T47D (cell line): ENCODE data around the gene KANK2.
A peak's percentile ranks its signal among the peaks of the same experiment; 100 is the strongest.

ENCODE experiments used
- DNase-seq, 2 experiments: peaks; one replicate each; pipeline versions ENCODE4 v3.0.0 to v3.0.0-alpha.2; 2011 to 2012; ENCODE audit warnings: low read depth in 1 of 2, low spot score in 1 of 2
- JUND ChIP-seq: IDR thresholded peaks from 2 replicates; pipeline ENCODE4 v1.6.1; 2012; ENCODE audit warnings: low read depth
- in situ Hi-C: cut with HindIII; loops from 2 replicates; pipeline ENCODE4 v1.10.0; 2016; ENCODE audit warnings: low sequenced_read_pairs, low pct_unique_long_range_greater_than_20kb

Gene KANK2

DNA sequence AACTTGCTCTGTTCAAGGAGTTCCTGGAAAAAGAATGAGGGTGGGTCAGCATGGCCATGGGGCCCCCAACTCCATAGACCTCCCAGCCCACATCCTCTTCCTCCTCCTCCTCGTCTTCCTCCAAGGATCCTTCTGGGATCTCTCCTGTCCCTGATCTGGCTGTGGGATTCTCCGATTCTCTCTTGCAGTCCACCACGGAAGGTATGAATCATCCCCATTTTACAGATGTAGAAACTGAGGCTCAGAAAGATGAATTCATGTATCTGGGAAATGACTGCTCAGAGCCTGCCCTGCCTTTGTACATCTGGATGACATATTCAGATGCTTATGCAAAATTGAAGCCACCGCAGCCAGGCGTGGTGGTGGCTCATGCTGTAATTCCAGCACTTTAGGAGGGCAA lies 2.2 kb upstream of the KANK2 start:
- in situ Hi-C loops, result no loop called here
- no peak for TF ChIP-seq JUND
- DNase-seq, result no peak

DNA sequence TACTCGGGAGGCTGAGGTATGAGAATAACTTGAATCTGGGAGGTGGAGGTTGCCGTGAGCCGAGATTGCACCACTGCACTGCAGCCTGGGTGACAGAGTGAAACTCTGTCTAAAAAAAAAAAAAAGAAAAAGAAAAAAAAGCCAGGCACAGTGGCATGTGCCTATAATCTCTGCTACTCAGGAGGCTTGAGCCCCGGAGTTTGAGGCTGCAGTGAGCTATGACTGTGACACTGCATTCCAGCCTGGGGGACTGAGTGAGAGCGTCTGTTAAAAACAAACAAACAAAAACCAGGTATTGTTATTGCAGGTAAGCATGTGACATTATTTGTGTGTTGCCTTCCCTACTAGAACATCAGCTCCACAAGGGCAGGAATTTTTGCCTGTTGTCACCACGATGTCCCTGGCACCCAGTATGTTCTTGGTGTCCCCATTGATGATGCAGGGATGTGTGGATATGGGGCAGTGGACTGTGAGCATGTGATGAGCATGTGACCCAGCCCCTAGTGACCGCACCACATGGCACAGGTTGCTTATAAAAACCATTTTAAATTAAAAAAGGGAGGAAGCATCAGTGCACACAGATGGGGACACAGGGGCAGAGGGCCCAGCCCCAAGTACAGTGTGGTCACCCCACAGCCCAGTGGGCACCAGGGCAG lies 1.6 kb upstream of the KANK2 start:
- TF ChIP-seq JUND, result no peak
- in situ Hi-C loops, result no loop called here
- peak in 1 of 2 experiments; percentile 31 for DNase-seq

DNA sequence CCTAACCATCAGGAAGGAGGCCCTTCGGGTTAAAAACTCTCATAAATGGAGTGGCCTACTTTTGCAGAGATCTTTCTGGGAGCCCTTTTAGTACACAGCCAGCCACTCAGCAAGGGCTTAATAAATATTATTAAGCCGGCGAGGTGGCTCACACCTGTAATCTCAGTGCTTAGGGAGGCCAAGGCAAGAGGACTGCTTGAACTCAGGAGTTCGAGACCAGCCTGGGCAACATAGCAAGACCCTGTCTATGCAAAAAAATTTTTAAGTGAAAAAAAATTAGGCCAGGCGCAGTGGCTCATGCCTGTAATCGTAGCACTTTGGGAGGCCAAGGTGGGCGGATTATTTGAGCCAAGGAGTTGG lies 810 bp upstream of the KANK2 start:
- TF ChIP-seq JUND, result no peak
- in situ Hi-C loops, result no loop called here

DNA sequence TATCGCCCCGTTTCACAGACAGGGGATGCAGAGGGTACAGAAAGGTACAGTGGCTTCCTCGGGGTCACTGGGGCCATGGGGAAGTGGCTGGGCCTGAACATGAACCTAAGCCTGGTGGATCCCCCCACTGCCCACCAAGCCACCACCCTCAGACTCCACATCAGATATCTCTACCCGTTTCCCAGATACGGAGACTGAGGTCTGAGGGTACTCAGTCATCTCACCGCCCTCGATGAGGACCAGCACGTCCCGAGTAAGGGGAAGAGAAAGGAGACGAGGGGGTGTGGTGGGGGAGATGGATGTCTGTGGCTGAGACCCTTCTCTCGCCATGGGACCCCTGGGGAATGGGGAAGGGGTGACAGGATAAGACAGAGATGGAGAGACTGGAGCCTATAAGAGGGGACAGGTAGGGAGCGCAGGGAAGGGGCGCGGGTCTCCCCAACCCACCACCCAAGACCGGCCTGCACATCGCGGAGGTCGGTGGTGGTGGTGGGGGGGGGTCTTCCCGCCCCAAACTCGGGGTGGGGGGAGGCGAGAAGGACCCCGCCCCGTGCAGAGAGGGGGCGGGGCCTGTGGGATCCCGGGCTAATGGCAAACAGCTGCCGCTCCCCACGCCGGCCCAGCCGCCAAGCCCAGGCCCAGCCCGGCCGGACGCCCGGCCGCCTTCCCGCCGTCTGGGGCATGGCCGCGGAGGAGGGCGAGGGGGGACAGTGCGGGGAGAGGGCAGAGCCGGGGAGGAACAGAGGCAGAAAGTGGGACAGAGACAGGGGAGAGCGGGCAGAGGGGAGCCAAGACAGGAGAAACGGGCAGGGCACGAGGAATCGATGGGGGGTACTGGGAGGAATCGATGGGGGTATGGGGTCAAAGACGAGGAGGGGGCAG lies 698 bp downstream of the KANK2 start:
- no peak for TF ChIP-seq JUND
- DNase-seq, result peak; percentile 18 to 47
- in situ Hi-C loops, result no loop called here

More for the DNA sequence above, 810 bp upstream of the KANK2 start:
- DNase-seq, result no peak

DNA sequence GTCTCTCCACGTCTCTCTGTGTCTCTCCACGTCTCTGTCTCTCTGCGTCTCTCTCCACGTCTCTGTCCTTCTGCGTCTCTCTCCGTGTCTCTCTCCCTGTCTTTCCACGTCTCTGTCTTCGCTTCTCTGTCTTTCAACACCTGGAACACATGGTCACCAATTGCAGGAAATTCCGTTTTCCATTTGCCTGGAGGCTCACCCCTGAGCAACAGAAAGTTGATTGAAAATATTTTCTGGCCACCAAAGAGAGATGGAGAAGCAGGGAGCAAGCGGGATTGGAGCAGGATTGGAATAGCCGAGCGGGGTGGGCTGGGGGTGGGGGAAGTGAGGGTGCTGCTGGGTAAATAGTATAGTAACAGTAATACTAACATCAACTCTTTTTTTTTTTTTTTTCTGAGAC lies 1.7 kb downstream of the KANK2 start:
- no peak for TF ChIP-seq JUND
- DNase-seq, result no peak
- in situ Hi-C loops, result no loop called here

DNA sequence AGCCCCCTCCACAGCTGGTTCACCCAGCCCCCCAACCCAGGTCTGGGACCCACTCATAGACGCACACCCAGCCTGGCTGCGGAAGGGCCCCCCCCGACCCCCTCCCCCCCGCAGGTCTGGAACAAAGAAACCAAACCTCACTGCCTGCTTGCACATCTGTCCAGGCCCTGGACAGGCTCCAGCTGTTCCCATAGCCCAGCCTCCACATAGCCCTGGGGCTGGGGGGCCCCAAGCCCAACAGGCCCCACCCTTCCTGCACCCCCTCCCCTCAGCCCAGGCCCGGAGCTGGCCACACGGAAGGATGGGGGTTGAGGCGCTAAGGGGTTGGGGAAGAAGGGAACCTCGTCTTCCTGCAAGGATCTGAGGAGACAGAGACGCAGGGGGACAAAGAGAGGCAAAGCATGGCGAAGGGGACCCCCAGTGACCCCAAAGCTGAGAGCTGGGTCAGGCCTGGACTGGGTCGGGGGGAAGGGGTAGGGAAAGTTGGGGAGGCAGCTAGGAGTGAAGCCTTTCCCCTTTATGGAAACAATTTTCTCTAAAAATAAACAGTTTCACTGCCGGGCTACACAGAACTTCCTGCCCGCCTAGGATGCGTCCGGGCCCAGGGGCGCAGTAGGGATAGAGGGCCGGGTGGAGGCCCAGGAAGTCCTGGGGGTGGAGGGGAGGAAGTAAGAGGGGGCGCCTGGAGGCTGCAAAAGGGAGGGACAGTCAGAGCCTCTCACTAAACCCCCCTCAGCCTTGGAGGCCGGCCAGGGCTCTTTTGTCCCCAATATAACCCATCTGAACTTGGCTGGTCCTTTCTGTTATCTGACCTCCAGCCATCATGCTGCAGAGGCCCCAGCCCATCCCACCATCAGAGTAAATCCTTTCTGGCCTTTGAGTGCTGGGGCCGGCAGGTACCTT lies 2.4 kb downstream of the KANK2 start:
- TF ChIP-seq JUND, result no peak
- in situ Hi-C loops, result no loop called here
- DNase-seq, result no peak

DNA sequence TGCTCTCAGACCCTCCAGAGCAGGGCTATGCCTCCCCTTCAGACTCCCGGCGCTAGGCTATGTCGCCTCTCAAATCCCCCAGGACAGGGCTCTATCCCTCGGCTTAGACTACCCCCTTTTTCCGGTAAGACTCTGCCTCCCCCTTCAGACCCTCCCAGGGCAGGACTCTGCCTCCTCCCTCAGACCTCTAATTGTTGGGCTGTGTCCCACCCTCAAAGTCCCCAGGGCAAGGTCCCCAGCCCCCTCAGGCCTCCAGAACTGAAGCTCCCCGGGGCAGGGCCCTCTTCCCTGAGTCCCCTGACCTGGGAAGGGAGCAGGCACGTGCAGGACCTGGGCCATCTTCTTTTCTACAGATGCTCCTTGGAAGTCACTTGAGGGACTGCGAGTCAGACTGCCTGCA lies 3.2 kb downstream of the KANK2 start:
- no peak for DNase-seq
- no peak for TF ChIP-seq JUND
- in situ Hi-C loops, result no loop called here

DNA sequence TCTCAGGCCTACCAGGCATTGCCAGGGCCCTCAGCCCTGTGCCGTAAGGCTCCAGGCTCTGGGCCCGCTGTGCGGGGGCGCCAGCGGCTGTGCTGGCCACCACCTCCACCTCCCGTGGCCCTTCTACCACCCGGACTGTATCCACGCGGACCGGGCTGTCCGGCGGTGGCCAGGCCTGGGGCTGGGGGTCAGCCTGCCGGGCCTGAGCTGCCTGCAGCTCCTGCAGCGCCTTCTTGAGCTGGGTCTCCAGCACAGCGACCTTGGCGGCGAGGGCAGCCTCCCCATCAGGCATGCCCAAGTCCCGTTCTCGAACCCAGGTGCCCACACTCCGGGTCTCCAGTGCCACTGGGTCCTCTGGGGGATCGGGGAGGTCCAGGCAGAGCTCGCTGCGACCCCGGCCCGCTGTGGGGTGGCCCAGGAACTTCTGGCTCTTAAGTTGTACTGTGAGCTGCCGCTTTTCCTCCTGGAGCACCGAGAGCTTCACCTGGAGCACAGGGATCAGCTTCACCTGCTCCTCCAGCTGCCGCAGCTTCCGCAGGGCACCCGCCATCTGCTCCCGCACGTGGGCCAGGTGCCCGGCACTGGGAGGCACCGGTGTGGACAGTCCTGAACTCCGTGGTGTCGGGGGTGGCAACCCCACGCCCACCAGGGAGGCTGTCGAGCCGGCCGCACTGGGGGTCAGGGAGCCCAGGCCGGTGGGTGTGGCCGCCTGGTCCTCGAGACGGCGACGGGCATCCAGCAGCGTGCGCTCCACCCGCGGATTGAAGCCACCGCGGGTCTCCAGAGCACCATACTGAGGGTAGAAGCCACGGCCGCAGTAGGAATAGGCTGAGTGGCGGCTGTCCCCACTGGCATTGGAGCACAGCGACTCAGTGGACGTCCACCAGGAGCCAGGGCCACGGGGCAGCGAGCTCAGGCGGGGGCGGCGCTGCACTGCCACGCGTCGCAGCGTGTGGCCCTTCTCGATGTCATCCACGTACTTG lies 4.1 kb downstream of the KANK2 start:
- in situ Hi-C loops, result no loop called here
- TF ChIP-seq JUND, result no peak

DNA sequence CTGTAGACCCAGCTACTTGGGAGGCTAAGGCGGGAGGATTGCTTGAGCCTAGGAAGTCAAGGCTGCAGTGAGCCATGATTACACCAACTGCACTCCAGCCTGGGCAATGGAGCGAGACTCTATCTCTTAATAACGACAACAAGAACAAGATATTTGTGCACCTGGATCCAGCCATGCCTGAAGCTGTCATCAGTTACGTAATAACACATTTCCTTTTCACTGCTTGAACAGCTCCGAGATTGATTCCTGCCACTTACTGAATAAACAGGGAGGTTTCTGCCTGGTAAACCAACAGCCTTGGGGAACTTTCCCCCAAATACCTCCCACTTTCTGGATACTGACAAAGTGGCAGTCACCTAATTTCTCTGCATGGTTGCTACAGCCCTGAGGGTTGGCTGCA lies 5.4 kb downstream of the KANK2 start:
- in situ Hi-C loops, result no loop called here
- DNase-seq, result no peak
- TF ChIP-seq JUND, result no peak

More for the DNA sequence above, 4.1 kb downstream of the KANK2 start:
- no peak for DNase-seq

DNA sequence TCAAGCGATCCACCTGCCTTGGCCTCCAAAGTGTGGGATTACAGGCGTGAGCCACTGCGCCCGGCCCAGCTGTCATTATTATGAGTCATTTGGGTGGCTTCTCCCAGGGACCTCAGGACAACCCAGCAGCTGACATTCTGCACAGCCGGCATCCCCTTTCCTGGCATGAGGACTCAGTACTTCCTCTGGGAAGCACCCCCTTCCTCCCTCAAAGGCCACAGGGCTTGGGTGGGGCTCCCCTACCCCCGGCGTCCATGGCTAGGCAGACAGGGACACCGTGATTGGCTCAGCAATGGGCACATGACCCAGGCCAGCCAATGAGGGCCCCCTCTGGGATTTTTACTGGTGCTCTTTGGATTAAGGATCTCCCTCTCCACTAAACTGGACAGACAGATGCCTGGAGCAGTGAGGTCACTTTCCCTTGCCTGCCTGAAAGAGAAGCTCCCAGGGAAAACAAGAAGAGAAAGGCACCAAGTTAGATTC lies 6.0 kb downstream of the KANK2 start:
- TF ChIP-seq JUND, result no peak
- DNase-seq, result peak in 1 of 2 experiments; percentile 32
- in situ Hi-C loops, result no loop called here

DNA sequence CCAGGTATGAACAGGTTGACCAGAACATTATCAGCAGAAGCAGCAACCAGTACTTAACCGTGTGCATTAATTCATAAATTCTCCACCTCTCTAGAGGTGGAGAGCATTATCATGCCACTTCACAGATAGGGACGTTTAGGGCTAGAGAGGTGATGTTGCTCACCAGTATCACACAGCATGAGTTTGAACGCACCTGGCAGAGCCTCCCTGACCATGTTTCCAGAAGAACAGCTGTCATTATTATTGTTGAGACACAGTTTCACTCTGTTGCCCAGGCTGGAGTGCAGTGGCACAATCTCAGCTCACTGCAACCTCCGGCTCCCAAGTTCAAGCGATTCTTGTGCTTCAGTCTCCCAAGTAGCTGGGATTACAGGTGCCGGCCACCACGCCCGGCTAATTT lies 6.8 kb downstream of the KANK2 start:
- in situ Hi-C loops, result no loop called here
- no peak for DNase-seq
- TF ChIP-seq JUND, result no peak

DNA sequence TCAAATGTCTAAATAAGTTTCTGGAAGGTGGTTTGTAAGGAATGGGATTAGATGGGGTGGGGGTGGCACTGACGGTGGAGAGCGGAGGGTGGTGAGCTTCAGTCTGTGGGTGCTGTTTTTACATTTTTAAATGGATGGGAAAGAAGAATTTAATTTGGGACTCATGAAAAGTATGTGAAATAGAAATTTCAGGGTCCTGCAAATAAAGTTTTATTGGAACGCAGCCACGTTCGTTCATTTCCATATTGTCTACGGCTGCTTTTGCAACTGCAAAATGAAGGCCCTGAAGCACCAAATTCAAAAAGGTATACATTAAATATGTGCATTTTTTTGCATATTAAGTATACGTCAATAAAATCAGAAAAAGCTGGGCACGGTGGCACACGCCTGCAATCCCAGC lies 9.9 kb downstream of the KANK2 start:
- TF ChIP-seq JUND, result no peak
- in situ Hi-C loops, result no loop called here
- no peak for DNase-seq
